ENCODE measurements around the gene DLG2.

Gene DLG2

DNA sequence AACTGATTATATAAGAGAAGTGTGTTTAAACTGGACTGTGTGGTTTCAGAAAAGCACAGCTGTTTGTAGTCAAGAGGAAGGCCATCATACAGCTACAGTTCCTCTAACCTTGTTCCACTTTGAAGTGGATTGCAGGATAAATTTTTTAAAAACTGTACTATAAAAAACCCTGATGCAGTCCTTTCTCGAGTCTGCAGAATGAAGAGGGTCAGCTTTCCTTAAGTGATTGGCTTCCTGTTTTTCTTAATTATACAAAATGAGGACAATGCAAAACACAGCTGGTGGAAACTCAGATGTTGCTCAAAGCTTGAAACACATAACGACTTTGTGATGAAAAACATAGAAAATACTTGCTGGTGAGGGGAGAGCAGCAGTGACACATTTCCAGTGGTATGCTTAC, 1060.5 kb downstream of the DLG2 start:
- Histone ChIP-seq H3K4me3 (ENCODE audit: low read length) (no peak overlapping the region), H3K9me3 (ENCODE audit: control insufficient read depth, insufficient read depth, low read length) (no peaks in the 10 kb centered on the region), H3K27me3 (ENCODE audit: control insufficient read depth, insufficient read depth, low read length) (no peaks in the 10 kb centered on the region), H3K27ac (ENCODE audit: low read length) (no peak overlapping the region), H3K36me3 (ENCODE audit: control insufficient read depth, insufficient read depth, low read length) (no peaks in the 10 kb centered on the region), H3K4me1 (ENCODE audit: control insufficient read depth, insufficient read depth, low read length) (0 out of 2 replicates have a peak, but pooled peaks cover 1% of the 10 kb centered on the region)
- no peak for DNase-seq (ENCODE audit: low read depth, low spot score)
- no CpG with 5 or more reads among the region's 2 CpGs for WGBS (ENCODE audit: insufficient coverage, insufficient read length)

- H3K9me3 ChIP-seq (ENCODE audit: control insufficient read depth, insufficient read depth, low read length): no peaks in the 10 kb centered on the region
- no peak overlapping the region for H3K27ac ChIP-seq (ENCODE audit: low read length)
- no peaks in the 10 kb centered on the region for H3K36me3 ChIP-seq (ENCODE audit: control insufficient read depth, insufficient read depth, low read length)
- H3K27me3 ChIP-seq (ENCODE audit: control insufficient read depth, insufficient read depth, low read length): no peaks in the 10 kb centered on the region
- no peak for DNase-seq (ENCODE audit: low read depth, low spot score)
- H3K4me1 ChIP-seq (ENCODE audit: control insufficient read depth, insufficient read depth, low read length): 0 out of 2 replicates have a peak, but pooled peaks cover 1% of the 10 kb centered on the region
- H3K4me3 ChIP-seq (ENCODE audit: low read length): no peak overlapping the region
These were observed 1062.3 kb downstream of the DLG2 start for GRCh38 chr11:84564867-84565184.

- no peaks in the 10 kb centered on the region for H3K27me3 ChIP-seq (ENCODE audit: control insufficient read depth, insufficient read depth, low read length)
- no peaks in the 10 kb centered on the region for H3K36me3 ChIP-seq (ENCODE audit: control insufficient read depth, insufficient read depth, low read length)
- 0 out of 2 replicates have a peak, but pooled peaks cover 1% of the 10 kb centered on the region for H3K4me1 ChIP-seq (ENCODE audit: control insufficient read depth, insufficient read depth, low read length)
- no peak for DNase-seq (ENCODE audit: low read depth, low spot score)
- H3K27ac ChIP-seq (ENCODE audit: low read length): no peak overlapping the region
- WGBS (ENCODE audit: insufficient coverage, insufficient read length): no CpG with 5 or more reads among the region's 4 CpGs
- no peaks in the 10 kb centered on the region for H3K9me3 ChIP-seq (ENCODE audit: control insufficient read depth, insufficient read depth, low read length)
- H3K4me3 ChIP-seq (ENCODE audit: low read length): no peak overlapping the region
These were observed 1062.8 kb downstream of the DLG2 start for GRCh38 chr11:84564180-84564866.

GRCh38 chr11:84563356-84563755, 1063.8 kb downstream of the DLG2 start:
- Histone ChIP-seq H3K4me1 (ENCODE audit: control insufficient read depth, insufficient read depth, low read length) (0 out of 2 replicates have a peak, but pooled peaks cover 1% of the 10 kb centered on the region), H3K27me3 (ENCODE audit: control insufficient read depth, insufficient read depth, low read length) (no peaks in the 10 kb centered on the region), H3K27ac (ENCODE audit: low read length) (no peak overlapping the region), H3K4me3 (ENCODE audit: low read length) (no peak overlapping the region), H3K9me3 (ENCODE audit: control insufficient read depth, insufficient read depth, low read length) (no peaks in the 10 kb centered on the region), H3K36me3 (ENCODE audit: control insufficient read depth, insufficient read depth, low read length) (no peaks in the 10 kb centered on the region)
- no CpG with 5 or more reads among the region's 2 CpGs for WGBS (ENCODE audit: insufficient coverage, insufficient read length)
- no peak for DNase-seq (ENCODE audit: low read depth, low spot score)

DNA sequence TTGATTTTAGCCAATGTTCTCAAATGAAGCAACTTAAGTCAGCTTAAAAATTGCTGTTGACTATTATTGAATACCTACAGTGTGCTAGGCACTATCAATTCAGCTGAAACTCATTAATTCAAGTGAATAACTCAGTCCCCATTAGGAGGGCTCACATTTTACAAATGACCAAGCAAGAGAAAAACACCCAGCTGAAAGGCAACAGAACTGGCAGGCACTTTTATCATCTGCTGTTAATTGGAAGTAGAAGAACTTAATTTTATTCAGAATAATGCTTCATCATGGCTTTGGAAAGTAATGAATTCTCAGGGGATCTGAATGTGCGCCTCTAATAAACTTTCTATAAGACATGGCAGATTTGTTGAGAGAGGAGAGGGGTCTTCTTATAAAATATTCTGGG, 1066.9 kb downstream of the DLG2 start:
- WGBS (ENCODE audit: insufficient coverage, insufficient read length): no CpG with 5 or more reads among the region's 1 CpG
- DNase-seq (ENCODE audit: low read depth, low spot score): no peak
- no peaks in the 10 kb centered on the region for H3K36me3 ChIP-seq (ENCODE audit: control insufficient read depth, insufficient read depth, low read length)

DNA sequence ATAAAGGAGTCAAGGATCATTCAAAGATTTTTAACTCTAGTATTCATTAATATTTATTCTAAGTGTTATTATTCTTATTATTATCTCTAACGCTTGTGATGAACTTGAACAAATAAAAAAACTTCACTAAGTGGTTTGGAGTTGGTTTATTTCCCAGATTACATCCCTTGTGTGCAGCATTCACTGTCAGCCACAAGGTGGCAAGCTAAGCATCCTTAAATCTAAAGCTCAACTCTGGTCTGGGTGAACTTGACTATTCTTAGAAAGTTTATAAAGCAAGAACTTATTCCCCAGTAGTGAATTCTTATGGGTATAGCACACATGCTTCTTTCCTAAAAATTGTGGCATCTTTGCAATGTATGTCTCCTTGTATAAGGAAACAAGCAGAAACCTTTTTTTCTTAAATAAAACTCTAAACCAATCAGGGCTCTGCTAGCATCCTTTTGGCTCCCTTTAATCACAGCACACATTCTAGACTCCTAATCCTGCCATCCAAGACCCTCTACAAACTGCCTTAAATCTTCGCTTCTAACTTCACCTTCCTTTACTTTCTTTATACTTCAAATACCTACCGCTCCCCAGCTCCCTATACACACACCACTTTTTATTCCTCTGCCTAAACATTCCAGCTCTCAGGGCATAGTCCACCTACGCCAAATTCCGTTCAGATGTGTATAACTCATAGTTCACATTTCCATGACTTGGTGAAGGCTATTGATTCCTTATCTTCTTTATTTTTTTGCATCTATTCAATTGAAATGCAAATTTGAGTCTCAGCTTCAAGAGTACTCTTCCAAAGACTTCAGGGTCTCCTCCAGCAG, 1068.8 kb downstream of the DLG2 start:
- no peaks in the 10 kb centered on the region for H3K9me3 ChIP-seq (ENCODE audit: control insufficient read depth, insufficient read depth, low read length)
- H3K4me1 ChIP-seq (ENCODE audit: control insufficient read depth, insufficient read depth, low read length): no peaks in the 10 kb centered on the region
- no peak overlapping the region for H3K4me3 ChIP-seq (ENCODE audit: low read length)
- WGBS (ENCODE audit: insufficient coverage, insufficient read length): 100% methylated on average over 2 of the region's 5 CpGs
- H3K27me3 ChIP-seq (ENCODE audit: control insufficient read depth, insufficient read depth, low read length): no peaks in the 10 kb centered on the region
- no peak overlapping the region for H3K27ac ChIP-seq (ENCODE audit: low read length)
- no peaks in the 10 kb centered on the region for H3K36me3 ChIP-seq (ENCODE audit: control insufficient read depth, insufficient read depth, low read length)
- no peak for DNase-seq (ENCODE audit: low read depth, low spot score)

More for the DNA sequence above, 1066.9 kb downstream of the DLG2 start:
- Histone ChIP-seq H3K27ac (ENCODE audit: low read length) (no peak overlapping the region), H3K4me1 (ENCODE audit: control insufficient read depth, insufficient read depth, low read length) (no peaks in the 10 kb centered on the region), H3K4me3 (ENCODE audit: low read length) (no peak overlapping the region), H3K9me3 (ENCODE audit: control insufficient read depth, insufficient read depth, low read length) (no peaks in the 10 kb centered on the region), H3K27me3 (ENCODE audit: control insufficient read depth, insufficient read depth, low read length) (no peaks in the 10 kb centered on the region)

DNA sequence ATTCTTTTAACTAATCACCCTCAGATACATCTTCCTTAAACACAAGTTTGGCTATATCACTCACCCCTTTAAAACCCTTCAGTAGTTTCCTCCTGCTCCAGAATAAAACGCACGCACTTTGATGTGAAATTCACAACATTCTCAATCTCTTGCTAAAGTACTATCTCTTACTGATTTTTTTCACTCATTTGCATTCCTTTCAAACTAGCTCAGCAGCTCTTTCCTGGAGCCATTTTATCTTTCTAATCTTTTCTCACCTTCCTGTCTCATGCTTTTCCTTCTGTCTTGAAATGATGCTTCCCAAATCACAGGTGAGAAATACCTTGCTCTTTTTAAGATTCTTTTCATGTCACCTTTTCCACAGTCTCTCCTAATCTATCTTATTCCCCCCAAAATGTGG, 1074.4 kb downstream of the DLG2 start:
- DNase-seq (ENCODE audit: low read depth, low spot score): no peak
- no CpG with 5 or more reads among the region's 2 CpGs for WGBS (ENCODE audit: insufficient coverage, insufficient read length)
- Histone ChIP-seq H3K4me3 (ENCODE audit: low read length) (no peak overlapping the region), H3K27ac (ENCODE audit: low read length) (no peak overlapping the region), H3K27me3 (ENCODE audit: control insufficient read depth, insufficient read depth, low read length) (no peaks in the 10 kb centered on the region), H3K36me3 (ENCODE audit: control insufficient read depth, insufficient read depth, low read length) (no peaks in the 10 kb centered on the region), H3K4me1 (ENCODE audit: control insufficient read depth, insufficient read depth, low read length) (no peaks in the 10 kb centered on the region), H3K9me3 (ENCODE audit: control insufficient read depth, insufficient read depth, low read length) (no peaks in the 10 kb centered on the region)

GRCh38 chr11:84549217-84549616, 1077.9 kb downstream of the DLG2 start:
- Histone ChIP-seq H3K9me3 (ENCODE audit: control insufficient read depth, insufficient read depth, low read length) (no peaks in the 10 kb centered on the region), H3K27ac (ENCODE audit: low read length) (no peak overlapping the region), H3K27me3 (ENCODE audit: control insufficient read depth, insufficient read depth, low read length) (no peaks in the 10 kb centered on the region), H3K36me3 (ENCODE audit: control insufficient read depth, insufficient read depth, low read length) (no peaks in the 10 kb centered on the region), H3K4me1 (ENCODE audit: control insufficient read depth, insufficient read depth, low read length) (no peaks in the 10 kb centered on the region), H3K4me3 (ENCODE audit: low read length) (no peak overlapping the region)
- DNase-seq (ENCODE audit: low read depth, low spot score): no peak
- WGBS (ENCODE audit: insufficient coverage, insufficient read length): no CpG with 5 or more reads among the region's 3 CpGs

DNA sequence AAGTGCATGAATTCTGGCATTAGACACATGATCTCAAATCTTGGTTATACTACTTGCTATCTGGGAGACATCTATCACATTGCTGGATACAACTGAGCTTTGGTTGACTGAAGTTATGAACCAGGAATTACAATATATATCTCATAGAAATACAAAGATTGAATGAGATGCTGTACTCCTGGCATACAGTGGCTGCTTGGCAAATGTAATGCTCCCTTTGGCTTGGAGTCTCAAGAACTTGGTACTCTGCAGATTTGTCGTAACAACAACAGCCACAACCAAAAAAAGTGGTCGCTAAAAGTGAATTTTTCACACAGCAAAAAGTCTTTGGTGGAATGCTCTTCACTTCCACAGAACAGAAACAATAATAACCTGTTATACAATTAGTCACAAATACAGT, 1082.6 kb downstream of the DLG2 start:
- no peak overlapping the region for H3K4me3 ChIP-seq (ENCODE audit: low read length)
- no CpG with 5 or more reads among the region's 2 CpGs for WGBS (ENCODE audit: insufficient coverage, insufficient read length)
- H3K27me3 ChIP-seq (ENCODE audit: control insufficient read depth, insufficient read depth, low read length): no peaks in the 10 kb centered on the region
- no peaks in the 10 kb centered on the region for H3K9me3 ChIP-seq (ENCODE audit: control insufficient read depth, insufficient read depth, low read length)
- H3K27ac ChIP-seq (ENCODE audit: low read length): no peak overlapping the region
- no peaks in the 10 kb centered on the region; the same call in 1 of the 2 replicates for H3K4me1 ChIP-seq (ENCODE audit: control insufficient read depth, insufficient read depth, low read length)
- no peaks in the 10 kb centered on the region for H3K36me3 ChIP-seq (ENCODE audit: control insufficient read depth, insufficient read depth, low read length)
- DNase-seq (ENCODE audit: low read depth, low spot score): no peak

DNA sequence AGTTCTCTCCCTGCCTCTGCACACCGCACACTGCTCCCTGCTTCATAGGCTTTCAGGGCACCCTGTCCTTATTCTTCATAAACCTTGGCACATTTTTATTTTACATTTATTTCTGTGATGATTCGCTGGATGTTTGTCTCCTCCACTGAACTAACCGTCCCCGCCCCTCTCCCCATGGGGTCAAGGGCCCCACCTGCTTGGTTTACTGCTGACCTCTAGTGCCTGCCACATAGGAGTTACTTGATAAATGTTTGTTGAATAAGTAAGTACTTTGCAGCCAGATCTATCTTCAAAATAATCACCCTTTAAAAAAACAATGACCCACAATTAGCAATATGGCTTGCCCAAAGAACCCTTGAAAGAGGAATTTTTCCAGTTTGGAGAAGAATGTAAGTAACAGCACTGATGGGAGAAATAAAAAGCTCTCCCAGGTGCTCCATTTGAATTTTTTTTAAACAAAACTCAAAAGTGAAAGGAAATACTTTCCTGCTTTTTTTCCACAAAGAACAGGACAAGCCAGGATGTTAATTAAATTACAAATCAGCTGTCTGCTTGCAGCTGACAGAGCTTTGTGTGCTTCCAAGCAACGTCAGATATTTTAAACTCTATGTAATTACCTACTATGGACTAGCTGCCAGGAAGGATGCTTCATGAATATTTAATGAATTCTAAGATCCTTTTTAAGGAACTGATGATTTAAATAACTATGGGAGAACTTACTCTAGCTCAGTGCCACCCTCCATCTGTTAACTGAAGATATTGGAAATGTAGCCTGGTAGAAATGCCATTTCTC, 1083.6 kb downstream of the DLG2 start:
- no peak overlapping the region for H3K4me3 ChIP-seq (ENCODE audit: low read length)
- no peaks in the 10 kb centered on the region; the same call in 1 of the 2 replicates for H3K4me1 ChIP-seq (ENCODE audit: control insufficient read depth, insufficient read depth, low read length)
- WGBS (ENCODE audit: insufficient coverage, insufficient read length): no CpG with 5 or more reads among the region's 5 CpGs
- no peaks in the 10 kb centered on the region for H3K27me3 ChIP-seq (ENCODE audit: control insufficient read depth, insufficient read depth, low read length)
- H3K9me3 ChIP-seq (ENCODE audit: control insufficient read depth, insufficient read depth, low read length): no peaks in the 10 kb centered on the region
- H3K27ac ChIP-seq (ENCODE audit: low read length): no peak overlapping the region
- DNase-seq (ENCODE audit: low read depth, low spot score): no peak
- H3K36me3 ChIP-seq (ENCODE audit: control insufficient read depth, insufficient read depth, low read length): no peaks in the 10 kb centered on the region

Measured in iPS DF 6.9 (cell line).